ENCODE data around the gene ZFP1. TPM values are rescaled to one million over a fixed set of nuclear protein-coding genes. Genes with fewer than 3 reads are reported as not detected.
"Not testable (repeated sequence)": the region's sequence is repeated elsewhere in the genome, so short reads cannot be mapped to it uniquely, and the experiment has no call there.

Gene ZFP1
- polyA plus RNA-seq, 1 experiment: 11.6 TPM

DNA sequence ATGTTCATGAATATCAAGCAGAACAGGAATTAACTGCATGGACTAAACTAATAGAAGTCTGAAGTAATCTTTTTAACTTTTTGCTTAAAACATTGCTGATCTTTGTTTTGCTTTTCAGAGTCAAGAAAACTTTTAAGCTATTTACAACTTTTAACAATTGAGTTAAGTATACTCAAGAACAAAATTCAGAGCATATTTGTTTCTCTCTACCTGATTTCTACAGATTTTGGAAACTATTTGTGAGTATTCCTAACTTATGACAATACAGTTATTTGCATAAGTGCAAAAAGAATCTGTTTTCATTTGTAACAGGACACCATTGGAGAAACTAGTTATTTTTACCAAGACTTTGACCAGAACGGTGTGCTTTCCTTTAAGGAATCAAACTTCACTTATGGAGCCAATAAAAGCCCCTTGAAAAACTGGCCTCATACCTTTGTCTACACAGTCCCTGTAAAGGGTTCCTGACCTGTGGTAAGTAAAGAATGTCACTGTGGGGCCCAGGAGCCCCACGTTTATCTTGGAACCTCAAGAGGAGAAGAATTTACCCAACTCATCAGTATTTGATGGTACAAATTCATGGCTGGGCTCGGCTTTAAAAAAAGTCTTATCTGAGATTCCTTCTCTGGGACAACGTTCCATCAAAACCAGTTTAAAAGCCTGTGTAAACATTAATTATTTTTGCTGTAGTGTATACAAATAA, 20.5 kb upstream of the ZFP1 start:
- Histone ChIP-seq H3K27ac (ENCODE audit: low read depth, low read length) (no peak overlapping the region), H3K4me3 (ENCODE audit: low read depth, low read length) (no peak overlapping the region), H3K9me3 (ENCODE audit: control insufficient read depth, insufficient read depth, low read length) (peaks cover 3% of the 10 kb centered on the region), H3K27me3 (ENCODE audit: control insufficient read depth, insufficient read depth, low read length) (peaks cover 2% of the 10 kb centered on the region)
- TF ChIP-seq, protein P1, sequence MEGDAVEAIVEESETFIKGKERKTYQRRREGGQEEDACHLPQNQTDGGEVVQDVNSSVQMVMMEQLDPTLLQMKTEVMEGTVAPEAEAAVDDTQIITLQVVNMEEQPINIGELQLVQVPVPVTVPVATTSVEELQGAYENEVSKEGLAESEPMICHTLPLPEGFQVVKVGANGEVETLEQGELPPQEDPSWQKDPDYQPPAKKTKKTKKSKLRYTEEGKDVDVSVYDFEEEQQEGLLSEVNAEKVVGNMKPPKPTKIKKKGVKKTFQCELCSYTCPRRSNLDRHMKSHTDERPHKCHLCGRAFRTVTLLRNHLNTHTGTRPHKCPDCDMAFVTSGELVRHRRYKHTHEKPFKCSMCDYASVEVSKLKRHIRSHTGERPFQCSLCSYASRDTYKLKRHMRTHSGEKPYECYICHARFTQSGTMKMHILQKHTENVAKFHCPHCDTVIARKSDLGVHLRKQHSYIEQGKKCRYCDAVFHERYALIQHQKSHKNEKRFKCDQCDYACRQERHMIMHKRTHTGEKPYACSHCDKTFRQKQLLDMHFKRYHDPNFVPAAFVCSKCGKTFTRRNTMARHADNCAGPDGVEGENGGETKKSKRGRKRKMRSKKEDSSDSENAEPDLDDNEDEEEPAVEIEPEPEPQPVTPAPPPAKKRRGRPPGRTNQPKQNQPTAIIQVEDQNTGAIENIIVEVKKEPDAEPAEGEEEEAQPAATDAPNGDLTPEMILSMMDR (IDR thresholded peaks at IDR 0.05; ENCODE audit: low read depth, low read length): no peak
- ChIA-PET POLR2A (no interaction called here), CTCF (no interaction called here)
- no peak for DNase-seq (ENCODE audit: low read depth, low spot score)

DNA sequence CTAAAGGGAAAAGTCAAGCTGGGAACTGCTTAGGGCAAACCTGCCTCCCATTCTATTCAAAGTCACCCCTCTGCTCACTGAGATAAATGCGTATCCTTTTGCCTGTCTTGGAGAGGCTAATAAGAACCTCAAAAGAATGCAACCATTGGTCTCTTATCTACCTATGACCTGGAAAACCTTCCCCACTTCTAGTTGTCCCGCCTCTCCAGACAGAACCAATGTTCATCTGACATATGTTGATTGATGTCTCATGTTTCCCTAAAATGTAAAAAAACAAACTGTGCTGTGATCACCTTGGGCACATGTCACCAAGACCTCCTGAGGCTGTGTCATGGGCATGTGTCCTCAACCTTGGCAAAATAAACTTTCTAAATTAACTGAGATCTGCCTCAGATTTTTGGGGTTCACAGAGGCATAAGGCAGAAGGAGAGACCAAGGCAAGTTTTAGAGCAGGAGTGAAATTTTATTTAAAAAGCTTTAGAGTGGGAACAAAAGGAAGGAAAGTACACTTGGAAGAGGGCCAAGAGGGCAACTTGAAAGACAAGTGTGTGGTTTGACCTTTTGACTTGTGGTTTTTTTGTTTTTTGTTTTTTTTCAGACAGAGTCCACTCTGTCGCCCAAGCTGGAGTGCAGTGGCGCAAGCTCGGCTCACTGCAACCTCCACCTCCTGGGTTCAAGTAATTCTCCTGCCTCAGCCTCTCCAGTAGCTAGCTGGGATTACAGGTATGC, 18.7 kb upstream of the ZFP1 start:
- H3K27ac ChIP-seq (ENCODE audit: low read depth, low read length); DNase-seq (ENCODE audit: low read depth, low spot score); POLR2A ChIA-PET; H3K27me3 ChIP-seq (ENCODE audit: control insufficient read depth, insufficient read depth, low read length); H3K4me3 ChIP-seq (ENCODE audit: low read depth, low read length); H3K9me3 ChIP-seq (ENCODE audit: control insufficient read depth, insufficient read depth, low read length): not testable (repeated sequence)
- CTCF ChIA-PET: interaction anchor here (1.0 to 2.1 kb wide), 2 partner anchors 18 to 131 kb away, joined by 4 to 7 read pairs; partner anchors contain the start of gene ZNRF1

DNA sequence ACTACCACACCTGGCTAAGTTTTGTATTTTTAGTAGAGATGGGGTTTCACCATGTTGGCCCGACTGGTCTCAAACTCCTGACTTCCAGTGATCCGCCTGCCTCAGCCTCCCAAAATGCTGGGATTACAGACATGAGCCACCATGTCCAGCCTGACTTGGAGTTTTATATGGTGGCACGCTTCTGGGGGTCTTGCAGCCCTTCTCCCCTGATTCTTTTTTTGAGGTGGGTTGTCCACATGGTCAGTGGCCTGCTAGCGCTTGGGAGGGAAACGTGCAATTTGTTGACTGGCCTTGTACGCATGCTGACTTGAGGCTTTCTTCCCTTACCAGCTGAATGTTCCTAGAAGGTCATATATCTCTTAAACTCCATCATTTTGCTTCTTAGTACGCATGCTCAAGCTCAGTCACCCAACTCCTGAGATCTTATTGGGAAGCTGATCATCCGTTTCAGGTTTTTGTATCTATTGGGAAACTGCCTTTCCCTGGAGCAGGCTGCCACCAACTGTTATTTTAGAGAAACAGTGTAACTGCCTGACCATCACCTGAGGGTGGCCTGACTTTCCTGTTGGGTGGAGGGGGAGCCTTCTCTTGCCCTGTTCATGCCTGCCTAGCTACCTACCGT, 18.1 kb upstream of the ZFP1 start:
- CTCF ChIA-PET: interaction anchor here (1.0 to 2.1 kb wide), 2 partner anchors 19 to 132 kb away, joined by 4 to 7 read pairs; partner anchors contain the start of gene ZNRF1
- H3K4me3 ChIP-seq (ENCODE audit: low read depth, low read length): no peak overlapping the region
- peaks cover 3% of the 10 kb centered on the region for H3K9me3 ChIP-seq (ENCODE audit: control insufficient read depth, insufficient read depth, low read length)
- TF ChIP-seq, protein P1 (IDR thresholded peaks at IDR 0.05; ENCODE audit: low read depth, low read length): no peak
- H3K27me3 ChIP-seq (ENCODE audit: control insufficient read depth, insufficient read depth, low read length): peaks cover 2% of the 10 kb centered on the region
- POLR2A ChIA-PET: no interaction called here
- DNase-seq (ENCODE audit: low read depth, low spot score): no peak
- H3K27ac ChIP-seq (ENCODE audit: low read depth, low read length): no peak overlapping the region

DNA sequence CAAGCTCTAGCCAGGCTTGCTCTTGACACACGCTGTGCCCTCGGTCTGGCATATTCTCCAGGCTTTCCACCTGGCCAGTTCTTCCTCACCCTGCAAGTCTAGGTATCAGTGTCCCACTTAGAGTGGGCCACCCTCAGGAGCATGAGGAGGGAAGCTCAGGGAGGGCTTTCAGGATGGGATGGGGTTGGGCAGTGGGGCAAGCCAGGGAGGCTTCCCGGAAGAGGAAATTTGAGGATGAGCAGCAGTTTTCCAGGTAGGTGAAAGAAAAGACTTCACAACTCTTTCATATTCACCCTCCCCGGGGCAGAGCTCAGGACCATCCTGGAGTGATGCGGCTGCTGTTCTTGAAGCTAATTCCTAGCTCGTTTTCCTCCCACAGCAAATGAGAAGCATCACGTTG, 17.2 kb upstream of the ZFP1 start:
- ChIA-PET POLR2A (no interaction called here), CTCF (interaction anchor here (0.7 to 2.1 kb wide), 2 partner anchors 20 to 268 kb away, joined by 3 to 7 read pairs; no protein-coding TSS in a partner anchor)
- no peak overlapping the region for H3K27ac ChIP-seq (ENCODE audit: low read depth, low read length)
- peaks cover 2% of the 10 kb centered on the region for H3K27me3 ChIP-seq (ENCODE audit: control insufficient read depth, insufficient read depth, low read length)
- peaks cover 3% of the 10 kb centered on the region for H3K9me3 ChIP-seq (ENCODE audit: control insufficient read depth, insufficient read depth, low read length)
- no peak overlapping the region for H3K4me3 ChIP-seq (ENCODE audit: low read depth, low read length)
- DNase-seq (ENCODE audit: low read depth, low spot score): no peak
- TF ChIP-seq, protein P1 (IDR thresholded peaks at IDR 0.05; ENCODE audit: low read depth, low read length): no peak

DNA sequence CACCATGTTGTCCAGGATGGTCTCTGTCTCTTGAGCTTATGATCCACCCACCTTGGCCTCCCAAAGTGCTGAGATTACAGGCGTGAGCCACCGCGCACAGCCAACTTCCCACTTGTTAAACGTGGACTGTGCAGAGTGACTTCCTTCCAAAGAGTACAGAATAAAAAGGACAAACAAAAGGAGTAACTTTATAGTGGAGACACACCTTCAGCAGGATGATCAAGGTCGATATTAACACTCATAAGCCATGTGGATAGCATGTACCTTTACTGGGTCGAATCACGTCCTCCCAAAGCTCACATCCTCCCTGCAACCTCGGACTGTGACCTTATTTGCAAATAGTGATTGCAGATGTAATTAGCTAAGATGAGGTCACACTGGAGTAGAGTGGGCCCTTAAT, 10.1 kb upstream of the ZFP1 start:
- Histone ChIP-seq H3K9me3 (ENCODE audit: control insufficient read depth, insufficient read depth, low read length) (no peaks in the 10 kb centered on the region; the same call in 1 of the 2 replicates), H3K27ac (ENCODE audit: low read depth, low read length) (no peak overlapping the region), H3K4me3 (ENCODE audit: low read depth, low read length) (no peak overlapping the region), H3K27me3 (ENCODE audit: control insufficient read depth, insufficient read depth, low read length) (no peaks in the 10 kb centered on the region)
- CTCF ChIA-PET: interaction anchor here (1.0 to 1.2 kb wide), 2 partner anchors 27 to 140 kb away, joined by 3 to 4 read pairs; partner anchors contain the start of gene ZNRF1
- TF ChIP-seq, protein P1 (IDR thresholded peaks at IDR 0.05; ENCODE audit: low read depth, low read length): no peak
- POLR2A ChIA-PET: no interaction called here
- no peak for DNase-seq (ENCODE audit: low read depth, low spot score)
